ENCODE results near the gene KLHL13.

DNA sequence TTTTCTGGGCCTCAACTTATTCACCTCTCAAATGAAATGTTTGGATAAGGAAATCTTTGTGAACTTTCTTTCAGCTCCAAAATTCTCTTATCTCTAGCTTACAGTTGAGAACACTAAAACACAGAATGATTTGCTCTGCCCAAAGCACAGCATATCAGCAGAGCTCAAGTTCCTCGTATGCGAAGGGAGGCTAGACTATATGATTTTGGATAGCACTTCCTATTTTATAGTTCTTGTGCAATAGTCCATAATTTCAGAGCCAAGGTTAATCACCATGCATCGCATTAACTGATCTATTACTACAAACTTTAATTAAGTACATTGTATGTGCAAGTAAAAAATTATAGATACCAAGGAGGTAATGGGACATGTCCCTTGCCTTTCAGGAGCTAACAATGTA, 27.0 kb upstream of the KLHL13 start:
- TF ChIP-seq EP300 (IDR thresholded peaks at IDR 0.05; ENCODE audit: borderline replicate concordance) (no peak), TAF1 (IDR thresholded peaks at IDR 0.05; ENCODE audit: low read depth) (no peak), FOXM1 (IDR thresholded peaks at IDR 0.05; ENCODE audit: borderline replicate concordance, low read depth) (no peak), CREB1 (IDR thresholded peaks at IDR 0.05; ENCODE audit: low read depth) (no peak), TCF12 (IDR thresholded peaks at IDR 0.05; ENCODE audit: low read depth) (no peak), CEBPB (IDR thresholded peaks at IDR 0.05) (no peak), EGR1 (IDR thresholded peaks at IDR 0.05) (no peak), RAD21 (IDR thresholded peaks at IDR 0.05; ENCODE audit: low read depth) (no peak)
- TF ChIP-seq, protein P1, sequence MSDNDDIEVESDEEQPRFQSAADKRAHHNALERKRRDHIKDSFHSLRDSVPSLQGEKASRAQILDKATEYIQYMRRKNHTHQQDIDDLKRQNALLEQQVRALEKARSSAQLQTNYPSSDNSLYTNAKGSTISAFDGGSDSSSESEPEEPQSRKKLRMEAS (IDR thresholded peaks at IDR 0.05) = no peak
- TF ChIP-seq, protein P2, sequence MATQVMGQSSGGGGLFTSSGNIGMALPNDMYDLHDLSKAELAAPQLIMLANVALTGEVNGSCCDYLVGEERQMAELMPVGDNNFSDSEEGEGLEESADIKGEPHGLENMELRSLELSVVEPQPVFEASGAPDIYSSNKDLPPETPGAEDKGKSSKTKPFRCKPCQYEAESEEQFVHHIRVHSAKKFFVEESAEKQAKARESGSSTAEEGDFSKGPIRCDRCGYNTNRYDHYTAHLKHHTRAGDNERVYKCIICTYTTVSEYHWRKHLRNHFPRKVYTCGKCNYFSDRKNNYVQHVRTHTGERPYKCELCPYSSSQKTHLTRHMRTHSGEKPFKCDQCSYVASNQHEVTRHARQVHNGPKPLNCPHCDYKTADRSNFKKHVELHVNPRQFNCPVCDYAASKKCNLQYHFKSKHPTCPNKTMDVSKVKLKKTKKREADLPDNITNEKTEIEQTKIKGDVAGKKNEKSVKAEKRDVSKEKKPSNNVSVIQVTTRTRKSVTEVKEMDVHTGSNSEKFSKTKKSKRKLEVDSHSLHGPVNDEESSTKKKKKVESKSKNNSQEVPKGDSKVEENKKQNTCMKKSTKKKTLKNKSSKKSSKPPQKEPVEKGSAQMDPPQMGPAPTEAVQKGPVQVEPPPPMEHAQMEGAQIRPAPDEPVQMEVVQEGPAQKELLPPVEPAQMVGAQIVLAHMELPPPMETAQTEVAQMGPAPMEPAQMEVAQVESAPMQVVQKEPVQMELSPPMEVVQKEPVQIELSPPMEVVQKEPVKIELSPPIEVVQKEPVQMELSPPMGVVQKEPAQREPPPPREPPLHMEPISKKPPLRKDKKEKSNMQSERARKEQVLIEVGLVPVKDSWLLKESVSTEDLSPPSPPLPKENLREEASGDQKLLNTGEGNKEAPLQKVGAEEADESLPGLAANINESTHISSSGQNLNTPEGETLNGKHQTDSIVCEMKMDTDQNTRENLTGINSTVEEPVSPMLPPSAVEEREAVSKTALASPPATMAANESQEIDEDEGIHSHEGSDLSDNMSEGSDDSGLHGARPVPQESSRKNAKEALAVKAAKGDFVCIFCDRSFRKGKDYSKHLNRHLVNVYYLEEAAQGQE (IDR thresholded peaks at IDR 0.05; ENCODE audit: low read depth) = no peak

Measured in Ishikawa (cell line).